B cell (primary cell): ENCODE measurements around the gene ZNF793. TPM values are rescaled to one million over a fixed set of nuclear protein-coding genes. Genes with fewer than 3 reads are reported as not detected.

ENCODE experiments used
- ATAC-seq: fragments of 200-7000 bp; cut with Tn5 transposase; one replicate; pipeline ENCODE4 v1.10.0; 2021; ENCODE audit warnings: low read depth, mild to moderate bottlenecking, moderate number of reproducible peaks, moderate library complexity
- CTCF ChIA-PET: fragments of 350-600 bp; sonication (Branson Sonifier 250); formaldehyde crosslinking; loops from one replicate; lab custom pipeline; 2021; ENCODE audit warnings: antibody characterized with exemption, inconsistent platforms; lab: Charles Lee
- POLR2A ChIA-PET: fragments of 350-600 bp; sonication (Branson Sonifier 250); formaldehyde crosslinking; loops from one replicate; lab custom pipeline; 2021; ENCODE audit warnings: antibody characterized with exemption; lab: Charles Lee
- DNase-seq: peaks from one replicate; pipeline ENCODE4 v3.0.0; 2013
- H2AFZ ChIP-seq: 2 replicates; pipeline ENCODE4 v1.6.1; 2012; ENCODE audit warnings: mild to moderate bottlenecking, low read depth, low read length; ENCODE audit not compliant: insufficient read depth, poor library complexity, severe bottlenecking
- H3K27ac ChIP-seq, 2 donors: 1 replicate in 1 of 2; 2 replicates in 1 of 2; pipeline ENCODE4 v1.5.1; 2012 to 2013; ENCODE audit warnings: low read length in 2 of 2, mild to moderate bottlenecking in 2 of 2, moderate library complexity in 1 of 2
- H3K27me3 ChIP-seq, 4 experiments: fragments of 200-600 bp in 1 of 4; sonication (generic) in 1 of 4; replicated peaks in 1 of 4; 1 replicate in 2 of 4; 2 replicates in 2 of 4; pipeline versions ENCODE4 v1.6.1 to v1.7.0; 2013 to 2016; ENCODE audit warnings: low read length in 3 of 4, mild to moderate bottlenecking in 2 of 4, mixed read lengths in 1 of 4, moderate library complexity in 1 of 4; ENCODE audit not compliant: insufficient read depth in 4 of 4, control insufficient read depth in 3 of 4; ENCODE audit errors: control extremely low read depth in 1 of 4
- H3K36me3 ChIP-seq, 2 experiments: replicated peaks in 1 of 2; 1 replicate in 1 of 2; 2 replicates in 1 of 2; pipeline versions ENCODE4 v1.6.1 to v1.7.1; 2013; ENCODE audit warnings: low read length in 1 of 2; ENCODE audit not compliant: insufficient read depth in 2 of 2, control insufficient read depth in 1 of 2; ENCODE audit errors: control extremely low read depth in 1 of 2, extremely low read depth in 1 of 2
- H3K4me1 ChIP-seq, 2 donors: fragments of 200-600 bp in 1 of 2; sonication (generic) in 1 of 2; 1 replicate in 1 of 2; 2 replicates in 1 of 2; pipeline versions ENCODE4 v1.5.1 to v1.6.1; 2013 to 2017; ENCODE audit warnings: low read length in 2 of 2; ENCODE audit not compliant: control insufficient read depth in 2 of 2, insufficient read depth in 2 of 2
- H3K4me2 ChIP-seq: replicated peaks from 2 replicates; pipeline ENCODE3; 2012; ENCODE audit warnings: mild to moderate bottlenecking, low read depth, low read length; ENCODE audit not compliant: poor library complexity, severe bottlenecking
- H3K4me3 ChIP-seq, 5 experiments: fragments of 200-600 bp in 1 of 5; sonication (generic) in 1 of 5; 1 replicate in 3 of 5; 2 replicates in 2 of 5; pipeline versions ENCODE4 v1.5.1 to v1.7.0; 2011 to 2016; ENCODE audit warnings: low read length in 4 of 5, mild to moderate bottlenecking in 4 of 5, low read depth in 2 of 5, control low read depth in 1 of 5, moderate library complexity in 1 of 5; ENCODE audit not compliant: insufficient read depth in 1 of 5; ENCODE audit errors: control extremely low read depth in 1 of 5, extremely low read depth in 1 of 5
- H3K79me2 ChIP-seq: fragments of 200-600 bp; sonication (generic); one replicate; pipeline ENCODE4 v1.6.0; 2016; ENCODE audit warnings: low read length; ENCODE audit not compliant: control insufficient read depth, insufficient read depth
- H3K9ac ChIP-seq: fragments of 200-600 bp; sonication (generic); 2 replicates; pipeline ENCODE4 v1.6.1; 2017; ENCODE audit warnings: mild to moderate bottlenecking, low read length, moderate library complexity
- H3K9me3 ChIP-seq, 3 donors: one replicate each; pipeline versions ENCODE4 v1.6.1 to v1.7.1; 2013; ENCODE audit warnings: low read length in 2 of 3; ENCODE audit not compliant: control insufficient read depth in 2 of 3, insufficient read depth in 1 of 3; ENCODE audit errors: control extremely low read depth in 1 of 3
- H4K20me1 ChIP-seq: 2 replicates; pipeline ENCODE4 v1.6.0; 2012; ENCODE audit warnings: mild to moderate bottlenecking, low read length; ENCODE audit not compliant: insufficient read depth, control insufficient read depth, poor library complexity, severe bottlenecking
- H3K27ac Mint-ChIP-seq: one replicate; pipeline ENCODE4 v1.8.0; 2021; ENCODE audit warnings: mixed read lengths
- H3K27me3 Mint-ChIP-seq: one replicate; pipeline ENCODE4 v1.8.0; 2021; ENCODE audit warnings: mixed read lengths
- H3K4me1 Mint-ChIP-seq: one replicate; pipeline ENCODE4 v1.8.0; 2021; ENCODE audit warnings: mixed read lengths
- H3K4me3 Mint-ChIP-seq: one replicate; pipeline ENCODE4 v1.8.0; 2021; ENCODE audit warnings: mixed read lengths
- H3K9me3 Mint-ChIP-seq: one replicate; pipeline ENCODE4 v1.8.0; 2022; ENCODE audit warnings: mixed read lengths; ENCODE audit not compliant: insufficient read depth
- EZH2 ChIP-seq: IDR thresholded peaks from 2 replicates; pipeline ENCODE4 v1.6.1; 2012; ENCODE audit warnings: borderline replicate concordance, low read depth, mild to moderate bottlenecking, moderate library complexity, low read length; ENCODE audit not compliant: insufficient read depth, poor library complexity, severe bottlenecking
- WGBS: methylation state at CpG from one replicate; pipeline ENCODE4 v1.1.5; 2013; ENCODE audit warnings: missing lambda C conversion rate; ENCODE audit not compliant: insufficient coverage; 5-methylcytosine and 5-hydroxymethylcytosine counted together
- intact Hi-C: fragments of 100-400 bp; cut with micrococcal nuclease; formaldehyde crosslinking; loops from one replicate; pipeline ENCODE4 v1.10.0; 2022
- polyA plus RNA-seq: library from polyadenylated mRNA; depleted of rRNA; stranded (reverse); fragments of >200 nt; gene quantifications from 2 replicates; pipeline ENCODE4 v1.2.3, GENCODE V29; 2012
- total RNA-seq, 2 donors: library from RNA; stranded (reverse); fragments of 120-200 nt in 1 of 2; gene quantifications; 1 replicate in 1 of 2; 2 replicates in 1 of 2; pipeline versions ENCODE4 v1.2.3 to v1.2.4, GENCODE V29; 2013 to 2022
- TF ChIP-seq, protein P1 (sequence below): fragments of 200-600 bp; IDR thresholded peaks from one replicate; pipeline ENCODE4 v1.8.0; 2022; ENCODE audit warnings: antibody characterized with exemption, mild to moderate bottlenecking

ZNF793 gene
- total and polyA plus RNA-seq, 2 donors (not counting 1 experiment from before 2014, with no cell fraction given): 4.1 to 12.7 TPM

DNA sequence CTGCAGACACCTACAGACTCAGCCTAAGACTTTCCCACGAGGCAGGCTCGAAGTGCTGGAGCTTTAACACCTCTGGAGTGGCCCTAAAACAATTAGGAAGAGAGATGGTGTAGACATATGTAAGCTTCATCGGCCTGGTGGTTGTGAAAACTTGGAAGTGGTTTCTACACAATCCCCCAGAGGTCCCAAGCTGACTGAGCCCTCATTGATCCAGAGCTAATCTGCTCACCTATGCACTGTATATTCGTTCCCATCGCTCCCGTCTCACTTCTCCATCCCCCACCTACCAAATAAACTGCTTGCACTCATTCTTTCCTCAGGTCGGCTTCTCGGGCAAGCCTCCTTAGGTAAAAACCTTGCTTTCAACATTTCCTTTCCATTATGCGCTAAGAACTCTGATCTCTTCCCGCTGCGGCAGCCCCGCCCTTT lies 767 bp upstream of the ZNF793 start:
- 2% methylated on average over 9 of the region's 12 CpGs for WGBS
- no peak overlapping the region for H3K27ac Mint-ChIP-seq

DNA sequence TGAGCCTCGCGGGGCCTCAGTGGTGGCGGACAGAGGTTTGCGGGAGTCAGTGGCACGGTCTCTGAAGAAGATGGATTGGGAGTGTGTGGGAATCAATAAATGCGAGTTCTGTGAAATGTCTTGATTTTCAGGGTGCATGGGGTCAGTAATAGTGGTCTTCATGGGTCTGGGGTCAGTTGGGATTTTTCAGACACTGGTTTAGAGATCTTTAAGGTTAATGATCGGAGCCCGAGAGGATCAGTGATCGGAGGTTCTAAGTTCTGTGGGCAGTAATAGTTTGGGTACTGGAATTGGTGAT lies 377 bp downstream of the ZNF793 start:
- Histone ChIP-seq H3K79me2 (no peaks in the 10 kb centered on the region), H3K4me3 (peak overlapping the region; percentile 63 to 99 (median 83)), H3K9ac (peak overlapping the region; percentile 79), H4K20me1 (no peaks in the 10 kb centered on the region), H3K36me3 (peaks cover 1 to 8% of the 10 kb centered on the region in 2 experiments), H3K4me2 (peak overlapping the region; percentile 82), H3K27ac (peak overlapping the region; percentile 91 to 92), H2AFZ (peak overlapping the region; percentile 89), H3K27me3 (no peaks in the 10 kb centered on the region), H3K9me3 (peaks cover 8 to 25% (median 10%) of the 10 kb centered on the region in 3 donors), H3K4me1 (peaks cover 14 to 16% of the 10 kb centered on the region in 2 donors)
- POLR2A ChIA-PET: interaction anchor here (1.0 to 2.1 kb wide), 5 partner anchors 39 to 534 kb away, joined by 3 to 23 read pairs (median 7); partner anchors contain the start of genes ZNF527, ZNF540, ZNF569 and ZNF570
- Mint-ChIP-seq H3K4me1 (peaks cover 2% of the 10 kb centered on the region), H3K27ac (no peak overlapping the region), H3K4me3 (no peak overlapping the region), H3K9me3 (peaks cover 5% of the 10 kb centered on the region), H3K27me3 (no peaks in the 10 kb centered on the region)
- no peak for DNase-seq
- no peak for TF ChIP-seq EZH2
- TF ChIP-seq, protein P1, sequence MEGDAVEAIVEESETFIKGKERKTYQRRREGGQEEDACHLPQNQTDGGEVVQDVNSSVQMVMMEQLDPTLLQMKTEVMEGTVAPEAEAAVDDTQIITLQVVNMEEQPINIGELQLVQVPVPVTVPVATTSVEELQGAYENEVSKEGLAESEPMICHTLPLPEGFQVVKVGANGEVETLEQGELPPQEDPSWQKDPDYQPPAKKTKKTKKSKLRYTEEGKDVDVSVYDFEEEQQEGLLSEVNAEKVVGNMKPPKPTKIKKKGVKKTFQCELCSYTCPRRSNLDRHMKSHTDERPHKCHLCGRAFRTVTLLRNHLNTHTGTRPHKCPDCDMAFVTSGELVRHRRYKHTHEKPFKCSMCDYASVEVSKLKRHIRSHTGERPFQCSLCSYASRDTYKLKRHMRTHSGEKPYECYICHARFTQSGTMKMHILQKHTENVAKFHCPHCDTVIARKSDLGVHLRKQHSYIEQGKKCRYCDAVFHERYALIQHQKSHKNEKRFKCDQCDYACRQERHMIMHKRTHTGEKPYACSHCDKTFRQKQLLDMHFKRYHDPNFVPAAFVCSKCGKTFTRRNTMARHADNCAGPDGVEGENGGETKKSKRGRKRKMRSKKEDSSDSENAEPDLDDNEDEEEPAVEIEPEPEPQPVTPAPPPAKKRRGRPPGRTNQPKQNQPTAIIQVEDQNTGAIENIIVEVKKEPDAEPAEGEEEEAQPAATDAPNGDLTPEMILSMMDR: no peak
- ATAC-seq: no peak
- CTCF ChIA-PET: no interaction called here
- intact Hi-C loops: loop anchor here (2.0 to 10.0 kb wide), 4 partner anchors 136 to 528 kb away; partner anchors contain the start of genes ZNF527 and ZNF585A
- WGBS: 9% methylated on average over 9 of the region's 9 CpGs

More for the DNA sequence above, 767 bp upstream of the ZNF793 start:
- Mint-ChIP-seq H3K9me3 (peaks cover 12% of the 10 kb centered on the region), H3K4me1 (peaks cover 2% of the 10 kb centered on the region), H3K27me3 (no peaks in the 10 kb centered on the region), H3K4me3 (no peak overlapping the region)
- intact Hi-C loops: loop anchor here (1.0 to 10.0 kb wide), 9 partner anchors 37 to 529 kb away; partner anchors contain the start of genes ZFP30, ZNF420, ZNF527 and ZNF540
- H3K9me3 ChIP-seq: peaks cover 6 to 32% (median 10%) of the 10 kb centered on the region in 3 donors
- ChIA-PET POLR2A (interaction anchor here (0.6 to 2.1 kb wide), 7 partner anchors 38 to 1367 kb away, joined by 3 to 23 read pairs (median 5); partner anchors contain the start of genes ZNF527, ZNF540, ZNF569 and ZNF570), CTCF (interaction anchor here (1.0 to 1.5 kb wide), 3 partner anchors 39 to 136 kb away, joined by 3 to 5 read pairs (median 4); partner anchors contain the start of gene ZNF569)
- peak overlapping the region; percentile 89 for H2AFZ ChIP-seq
- peak overlapping the region; percentile 79 for H3K9ac ChIP-seq
- peak overlapping the region; percentile 63 to 99 (median 83) for H3K4me3 ChIP-seq
- ATAC-seq (peak; percentile 9), DNase-seq (no peak)
- no peak for TF ChIP-seq EZH2
- TF ChIP-seq, protein P1: no peak
- no peaks in the 10 kb centered on the region for H3K79me2 ChIP-seq
- peaks cover 14 to 16% of the 10 kb centered on the region in 2 donors for H3K4me1 ChIP-seq
- peak overlapping the region; percentile 82 for H3K4me2 ChIP-seq
- H3K27me3 ChIP-seq: no peaks in the 10 kb centered on the region
- H3K27ac ChIP-seq: peak overlapping the region; percentile 91 to 92
- H4K20me1 ChIP-seq: no peaks in the 10 kb centered on the region
- no peaks in the 10 kb centered on the region for H3K36me3 ChIP-seq
